GM21381 (cell line): ENCODE data around the gene TRAF7.
"Not testable (repeated sequence)": the region's sequence is repeated elsewhere in the genome, so short reads cannot be mapped to it uniquely, and the experiment has no call there.

Experiments used
- ATAC-seq: cut with Tn5 transposase; IDR thresholded peaks from one replicate; pipeline ENCODE4 v1.9.1; 2021; ENCODE audit warnings: mild to moderate bottlenecking, moderate library complexity; ENCODE audit not compliant: unreplicated experiment

TRAF7 gene

GRCh38 chr16:2121853-2122252 is 33.7 kb upstream of the TRAF7 start:
- ATAC-seq = no peak

GRCh38 chr16:2122429-2122828 is 33.2 kb upstream of the TRAF7 start:
- no peak for ATAC-seq

GRCh38 chr16:2122934-2123683 is 32.5 kb upstream of the TRAF7 start:
- ATAC-seq = not testable (repeated sequence)

- ATAC-seq = not testable (repeated sequence)
These were observed 31.7 kb upstream of the TRAF7 start for GRCh38 chr16:2123706-2124376.

GRCh38 chr16:2124377-2124693 is 31.2 kb upstream of the TRAF7 start:
- not testable (repeated sequence) for ATAC-seq

GRCh38 chr16:2124694-2125444 is 30.7 kb upstream of the TRAF7 start:
- ATAC-seq = not testable (repeated sequence)

- not testable (repeated sequence) for ATAC-seq
These were observed 30.0 kb upstream of the TRAF7 start for GRCh38 chr16:2125609-2126008.

GRCh38 chr16:2126161-2126743 is 29.3 kb upstream of the TRAF7 start:
- ATAC-seq = not testable (repeated sequence)

- not testable (repeated sequence) for ATAC-seq
These were observed 28.5 kb upstream of the TRAF7 start for GRCh38 chr16:2126928-2127556.

- ATAC-seq = not testable (repeated sequence)
These were observed 27.8 kb upstream of the TRAF7 start for GRCh38 chr16:2127630-2128280.

GRCh38 chr16:2129251-2129650 is 26.3 kb upstream of the TRAF7 start:
- not testable (repeated sequence) for ATAC-seq

- ATAC-seq = not testable (repeated sequence)
These were observed 25.6 kb upstream of the TRAF7 start for GRCh38 chr16:2129890-2130447.

- not testable (repeated sequence) for ATAC-seq
These were observed 21.8 kb upstream of the TRAF7 start for GRCh38 chr16:2133797-2134196.

GRCh38 chr16:2135071-2135470 is 20.5 kb upstream of the TRAF7 start:
- ATAC-seq = not testable (repeated sequence)

- peak; percentile 61 for ATAC-seq
These were observed 19.7 kb upstream of the TRAF7 start, which contains the start of gene PKD1 for GRCh38 chr16:2135770-2136490. Gene PKD1, minus strand, starts transcription at chr16:2135898. Its CDS starts 209 bp downstream, at chr16:2135689.

GRCh38 chr16:2142942-2143877 is 12.4 kb upstream of the TRAF7 start:
- no peak for ATAC-seq

GRCh38 chr16:2143878-2144485 is 11.6 kb upstream of the TRAF7 start:
- ATAC-seq = no peak

GRCh38 chr16:2145843-2146242 is 9.7 kb upstream of the TRAF7 start:
- ATAC-seq = no peak
